H1 (cell line): ENCODE measurements around the gene CDKL4. TPM values are rescaled to one million over a fixed set of nuclear protein-coding genes. Genes with fewer than 3 reads are reported as not detected.

ENCODE experiments used
- TAF7 ChIP-seq: optimal IDR thresholded peaks from 2 replicates; pipeline ENCODE3; 2011; ENCODE audit warnings: low read depth, mild to moderate bottlenecking, inconsistent platforms, low read length, moderate library complexity, borderline replicate concordance
- polyA plus RNA-seq, 7 experiments: library from polyadenylated mRNA; depleted of rRNA in 3 of 7; stranded (reverse) in 5 of 7; unstranded in 2 of 7; fragments of >200 nt in 5 of 7; fragments of 200-250 nt in 2 of 7; gene quantifications; 1 replicate in 5 of 7; 2 replicates in 1 of 7; 4 replicates in 1 of 7; pipeline versions ENCODE4 v1.2.1 to v1.2.3, GENCODE V29; 2011 to 2013; ENCODE audit warnings: missing spikeins in 2 of 7, mixed read lengths in 2 of 7
- total RNA-seq: library from RNA; stranded (reverse); fragmentation: NEBNext Ultra II Directional; extraction: Animal tissue kit (Norgen Biotek cat#: 25700); gene quantifications from 2 replicates; pipeline ENCODE4 v1.2.1, GENCODE V29; 2021

Gene CDKL4
- total and polyA plus RNA-seq, 2 of the 8 experiments (the other 6 are each of a cell fraction or from before 2014, with no cell fraction given) = not detected

- no peak for TF ChIP-seq TAF7
Measured at GRCh38 chr2:39275016-39275415, 31.2 kb upstream of the CDKL4 start (continued).
